IPS DF 4.7 (cell line): ENCODE results near the gene SYCP2L.
"Not testable (repeated sequence)": the region's sequence is repeated elsewhere in the genome, so short reads cannot be mapped to it uniquely, and the experiment has no call there.

Experiments
- DNase-seq: peaks from one replicate; pipeline ENCODE4 v3.0.0-alpha.2; 2013; ENCODE audit warnings: low spot score; ENCODE audit errors: extremely low read depth

The SYCP2L gene

DNA sequence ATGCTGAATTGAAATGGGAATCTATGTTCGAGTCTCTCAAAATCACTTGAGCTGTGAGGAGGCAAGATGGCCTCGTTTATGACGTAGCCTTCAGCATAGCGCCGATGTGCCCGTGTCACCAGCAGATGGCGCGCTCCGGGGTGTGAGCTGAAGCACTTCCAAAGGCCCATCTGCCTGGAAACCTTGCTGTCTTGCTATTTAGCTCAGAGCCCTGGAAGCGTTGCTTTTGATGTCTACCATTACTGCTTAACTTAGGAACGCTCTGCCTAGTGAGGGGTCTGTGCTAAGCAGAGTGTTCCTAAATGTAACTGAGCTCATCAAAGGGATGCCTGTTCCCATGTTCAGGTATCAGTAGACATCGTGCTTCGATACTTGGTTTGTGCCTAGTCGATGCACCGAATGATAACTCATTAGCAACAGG lies 67.7 kb downstream of the SYCP2L start:
- DNase-seq: peak; percentile 49

DNA sequence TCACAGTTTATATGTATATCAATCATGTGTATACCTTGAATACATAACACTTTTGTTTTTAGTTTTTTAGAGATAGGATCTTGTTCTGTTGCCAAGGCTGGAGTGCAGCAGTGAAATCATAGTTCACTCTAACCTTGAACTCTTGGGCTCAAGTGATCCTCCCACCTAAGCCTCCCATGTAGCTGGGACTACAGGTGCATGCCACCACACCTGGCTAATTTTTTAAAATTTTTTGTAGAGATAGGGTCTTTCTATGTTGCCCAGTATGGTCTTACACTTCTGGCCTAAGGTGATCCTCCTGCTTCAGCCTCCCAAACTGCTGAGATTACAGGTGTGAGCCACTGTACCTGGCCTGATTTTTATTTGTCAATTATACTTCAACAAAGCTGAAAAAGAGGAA lies 69.9 kb downstream of the SYCP2L start:
- DNase-seq: no peak

DNA sequence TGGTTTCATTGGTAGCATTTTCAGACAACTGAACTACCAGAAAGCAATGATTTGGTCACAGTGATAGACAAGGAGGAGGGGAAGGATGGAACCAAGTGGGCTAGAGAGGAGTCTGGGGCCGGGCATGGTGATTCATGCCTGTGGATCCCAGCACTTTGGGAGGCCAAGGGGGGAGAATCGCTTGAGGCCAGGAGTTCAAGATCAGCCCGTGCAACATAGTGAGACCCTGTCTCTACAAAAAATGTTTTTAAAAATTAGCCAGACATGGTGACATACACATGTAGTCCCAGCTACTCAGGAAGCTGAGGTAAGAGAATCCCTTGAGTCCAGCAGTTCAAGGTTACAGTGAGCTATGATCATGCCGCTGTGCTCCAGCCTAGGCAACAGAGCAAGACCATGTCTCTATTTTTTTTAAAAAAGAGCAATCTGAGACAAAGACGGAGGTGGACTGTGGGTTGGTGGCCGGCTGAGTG lies 70.6 kb downstream of the SYCP2L start:
- no peak for DNase-seq

DNA sequence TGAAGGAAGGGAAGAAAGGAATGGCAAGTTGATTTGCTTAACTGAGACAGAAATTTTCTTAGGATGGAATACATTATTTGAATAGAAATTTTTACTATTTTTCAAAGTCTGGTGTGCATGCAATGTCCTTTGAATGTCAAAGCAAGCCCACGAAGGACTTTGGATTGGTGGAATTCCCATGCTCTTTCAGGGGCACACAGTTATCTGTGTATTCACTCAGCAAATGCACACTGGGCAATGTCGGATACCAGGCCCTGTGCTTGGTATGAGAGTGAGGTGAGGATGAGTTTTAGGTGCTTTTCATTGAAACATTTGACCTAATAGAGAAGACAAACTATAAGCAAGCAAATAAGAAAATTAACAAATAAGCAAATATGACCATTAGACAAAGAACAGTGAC lies 73.3 kb downstream of the SYCP2L start:
- DNase-seq: no peak

DNA sequence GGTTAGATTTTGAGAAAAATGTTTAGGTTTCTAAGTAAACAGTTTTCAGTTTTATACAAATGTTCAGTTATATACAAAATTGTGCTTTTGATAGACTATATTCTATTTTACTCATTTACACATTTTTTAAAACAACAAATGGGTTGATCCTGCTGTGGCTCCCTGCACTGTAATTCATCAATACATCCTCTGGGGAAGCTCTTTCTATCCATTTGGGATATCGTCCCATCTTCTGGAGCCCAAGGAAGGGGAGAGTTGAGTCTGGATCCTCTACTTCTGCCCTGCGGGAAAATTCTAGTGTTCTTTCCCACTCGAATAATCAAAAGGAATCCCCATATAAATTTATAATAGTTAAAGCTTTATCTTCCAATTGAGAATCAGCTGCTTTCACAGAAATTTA lies 75.0 kb downstream of the SYCP2L start:
- no peak for DNase-seq

DNA sequence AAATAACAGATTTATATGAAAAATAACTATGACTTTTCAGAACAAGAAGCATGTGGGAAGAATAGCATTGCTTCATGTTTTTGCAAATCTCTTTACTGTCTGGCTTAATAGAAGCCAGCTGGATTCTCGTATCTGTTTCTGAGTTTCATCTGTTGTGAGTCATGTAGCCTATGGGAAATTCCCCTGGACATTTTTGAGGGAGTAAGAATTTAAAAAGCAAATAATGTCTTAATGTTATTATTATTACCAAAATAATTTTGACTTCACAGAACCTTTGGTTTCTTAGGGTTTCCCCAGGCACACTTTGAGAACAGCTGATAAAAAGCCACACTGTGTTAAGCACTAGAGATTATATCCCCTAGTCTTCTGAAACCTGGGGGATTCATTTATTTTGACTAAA lies 75.8 kb downstream of the SYCP2L start:
- DNase-seq: no peak

DNA sequence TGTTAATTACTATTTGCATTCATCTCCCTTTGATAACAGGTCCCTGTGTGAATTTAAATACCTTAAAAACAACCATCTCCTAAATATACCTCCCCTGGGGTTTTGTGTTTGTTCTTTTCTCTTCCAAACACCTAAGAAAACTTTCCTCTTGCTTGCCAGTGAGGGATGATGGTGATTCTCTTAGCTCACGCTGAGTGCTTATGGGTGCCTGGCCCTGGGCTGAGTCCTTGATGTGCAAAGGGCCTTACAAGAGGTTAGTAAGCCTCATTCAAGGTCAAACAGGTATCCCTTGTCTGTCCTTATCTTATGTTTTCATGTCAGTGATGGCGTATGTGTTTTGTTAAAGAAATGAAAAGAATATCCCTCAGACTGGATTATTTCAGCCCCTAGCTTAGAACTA lies 76.3 kb downstream of the SYCP2L start:
- no peak for DNase-seq

DNA sequence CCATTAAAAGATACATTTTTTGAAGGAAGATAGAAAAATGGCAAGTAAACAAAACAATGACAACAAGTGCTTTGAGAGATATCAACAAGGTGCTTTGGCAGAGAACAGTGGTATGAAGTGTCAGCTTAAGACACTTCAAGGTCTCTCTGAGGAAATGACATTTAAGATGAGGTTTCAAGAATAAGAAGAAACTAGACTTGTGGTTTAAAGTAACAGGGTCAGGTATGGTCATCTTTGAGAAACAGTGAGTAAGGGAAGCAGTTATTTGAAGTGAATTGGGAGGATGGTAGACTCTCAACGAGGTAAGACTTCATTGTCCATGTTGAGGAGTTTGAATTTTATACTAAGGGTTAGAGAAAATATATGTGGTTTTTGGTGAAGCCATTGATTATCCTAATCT lies 77.8 kb downstream of the SYCP2L start:
- no peak for DNase-seq

DNA sequence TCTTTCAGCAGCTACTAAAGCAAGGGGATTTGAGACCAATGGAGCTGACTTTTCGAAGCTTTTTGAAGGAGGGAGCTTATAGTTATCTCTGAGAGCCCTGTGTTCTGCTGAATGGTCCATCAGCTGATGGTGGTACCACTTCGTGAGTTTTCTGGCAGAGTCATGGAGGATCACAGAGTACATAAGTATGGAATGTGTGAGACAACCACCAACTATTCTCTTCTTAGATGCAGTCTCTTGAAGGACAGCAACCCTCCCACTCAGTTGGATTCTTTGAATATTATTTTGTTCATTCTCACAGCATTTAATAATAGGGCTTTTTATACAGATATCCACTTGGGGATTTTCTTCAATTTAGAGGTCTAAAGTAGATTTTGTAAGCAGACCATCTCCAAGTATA lies 81.9 kb downstream of the SYCP2L start:
- no peak for DNase-seq

DNA sequence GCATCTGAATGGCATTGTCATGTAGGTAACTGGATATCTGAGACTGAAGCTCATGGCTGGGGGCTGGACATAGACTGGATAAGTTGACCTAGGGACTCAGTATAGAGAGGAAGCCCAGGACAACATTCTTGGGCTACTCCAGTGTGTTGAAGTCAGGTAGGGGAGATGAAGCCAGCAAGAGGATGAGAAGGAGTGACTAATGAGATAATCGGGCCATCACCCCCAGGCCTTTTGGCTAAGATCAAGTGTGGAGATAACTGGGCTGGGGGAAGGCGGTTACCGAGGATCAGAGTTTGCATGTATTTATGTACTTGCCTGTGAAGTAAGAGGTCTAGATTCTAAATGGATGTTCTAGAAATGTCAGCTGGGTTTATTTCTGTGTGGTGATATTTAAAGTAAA lies 83.9 kb downstream of the SYCP2L start:
- no peak for DNase-seq

DNA sequence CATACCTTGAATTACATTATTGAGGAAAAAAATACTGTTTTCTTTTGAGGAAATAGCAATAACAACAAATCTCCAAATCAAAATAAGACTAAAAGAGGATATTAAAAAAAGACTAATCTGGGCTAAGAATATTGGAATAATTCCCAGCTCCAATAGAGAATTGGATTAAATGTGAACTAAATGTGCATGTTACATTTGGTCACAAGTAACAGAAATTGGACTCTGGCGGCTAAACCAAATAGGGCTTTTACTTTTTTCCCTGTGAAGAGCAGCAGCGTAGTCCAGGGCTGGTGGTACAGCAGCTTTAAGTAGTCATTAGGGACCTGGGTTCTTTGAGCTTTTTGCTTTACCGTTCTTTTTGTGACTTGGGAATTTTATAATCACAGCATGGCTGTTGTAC lies 85.3 kb downstream of the SYCP2L start:
- no peak for DNase-seq

DNA sequence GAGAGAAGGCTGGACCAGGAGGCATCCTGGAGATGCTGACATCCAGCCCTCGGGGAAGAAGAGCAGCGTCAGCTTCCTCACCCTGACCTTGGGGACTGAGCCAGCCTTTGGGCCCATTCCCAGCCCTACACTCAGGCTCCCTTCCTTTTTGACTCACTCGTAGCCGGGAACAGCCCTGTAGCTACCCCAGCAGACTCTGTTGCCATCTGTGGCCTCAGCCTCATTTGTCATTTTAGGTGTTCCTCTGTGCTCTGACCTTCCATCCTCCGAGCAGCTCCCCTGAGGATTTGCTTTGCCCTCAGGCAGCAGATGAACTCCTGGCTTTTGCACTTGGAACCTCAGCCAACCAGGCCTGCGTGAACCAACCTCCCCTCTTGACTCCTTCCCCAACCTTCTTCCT lies 89.7 kb downstream of the SYCP2L start:
- no peak for DNase-seq

DNA sequence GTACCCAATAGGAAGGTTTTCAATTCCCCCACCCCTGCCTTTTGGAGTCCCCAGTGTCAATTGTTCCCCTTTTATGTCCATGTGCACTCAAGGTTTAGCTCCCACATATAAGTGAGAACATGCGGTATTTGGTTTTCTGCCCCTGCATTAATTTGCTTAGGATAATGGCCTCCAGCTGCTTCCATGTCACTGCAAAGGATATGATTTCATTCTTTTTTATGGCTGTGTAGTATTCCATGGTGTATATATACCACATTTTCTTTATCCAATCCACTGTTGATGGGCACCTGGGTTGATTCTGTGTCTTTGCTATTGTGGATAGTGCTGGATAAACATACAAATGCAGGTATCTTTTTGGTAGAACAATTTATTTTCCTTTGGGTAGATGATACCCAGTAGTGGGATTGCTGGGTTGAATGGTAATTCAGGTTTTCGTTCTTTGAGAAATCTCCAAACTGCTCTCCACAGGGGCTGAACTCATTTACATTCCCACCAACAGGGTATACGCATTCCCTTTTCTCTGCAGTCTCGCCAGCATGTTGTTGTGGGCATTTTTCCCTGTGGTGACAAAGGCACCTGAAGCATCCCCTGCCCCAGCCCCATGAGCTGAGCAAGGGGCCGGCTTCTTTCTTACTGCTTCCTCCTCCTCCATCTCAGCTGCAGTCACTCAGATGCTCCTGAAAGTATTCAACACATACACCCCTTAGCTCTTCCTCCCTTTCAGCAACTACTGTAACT lies 90.5 kb downstream of the SYCP2L start:
- DNase-seq: no peak

DNA sequence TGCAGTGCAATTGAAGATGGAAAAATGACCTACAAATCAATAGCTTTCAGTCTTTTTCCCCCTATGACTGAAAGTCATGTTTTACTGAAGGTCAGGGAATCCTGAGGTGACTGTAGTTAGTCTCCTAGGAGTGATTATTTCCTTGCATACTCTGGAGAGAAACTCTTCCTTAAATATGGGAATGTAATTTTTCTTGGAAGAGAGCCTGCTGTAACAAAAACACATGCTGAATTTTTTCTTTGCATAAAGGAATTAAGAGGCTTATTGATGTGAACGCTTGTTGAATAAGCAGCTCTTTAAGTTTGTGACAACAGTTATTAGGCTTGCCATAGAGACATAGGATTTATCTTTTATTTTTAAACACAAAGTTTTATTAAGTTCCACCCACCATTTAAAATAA lies 92.8 kb downstream of the SYCP2L start:
- DNase-seq: no peak

DNA sequence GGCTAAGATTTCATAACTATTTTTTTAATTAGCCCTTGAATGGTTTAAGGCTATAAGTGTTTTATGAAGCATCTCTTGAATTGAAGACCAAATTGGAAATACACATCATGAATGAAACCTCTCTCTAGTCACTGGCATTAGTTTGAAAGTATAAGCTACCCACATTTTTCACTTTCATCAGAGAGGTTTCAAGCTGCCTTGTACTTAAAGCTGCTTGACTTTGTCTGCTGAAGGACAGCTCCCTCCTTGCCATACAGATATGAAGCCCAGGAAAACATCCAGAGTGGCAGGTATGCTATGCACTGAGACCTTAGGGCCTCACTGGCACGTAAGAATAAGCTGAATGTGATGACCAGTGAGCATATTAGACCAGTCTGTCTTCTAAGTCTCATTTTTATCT lies 94.6 kb downstream of the SYCP2L start:
- no peak for DNase-seq

DNA sequence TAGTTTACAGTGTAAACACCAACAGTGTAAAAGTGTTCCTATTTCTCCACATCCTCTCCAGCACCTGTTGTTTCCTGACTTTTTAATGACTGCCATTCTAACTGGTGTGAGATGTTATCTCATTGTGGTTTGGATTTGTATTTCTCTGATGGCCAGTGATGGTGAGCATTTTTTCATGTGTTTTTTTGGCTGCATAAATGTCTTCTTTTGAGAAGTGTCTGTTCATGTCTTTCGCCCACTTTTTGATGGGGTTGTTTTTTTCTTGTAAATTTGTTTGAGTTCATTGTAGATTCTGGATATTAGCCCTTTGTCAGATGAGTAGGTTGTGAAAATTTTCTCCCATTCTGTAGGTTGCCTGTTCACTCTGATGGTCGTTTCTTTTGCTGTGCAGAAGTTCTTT lies 98.1 kb downstream of the SYCP2L start:
- DNase-seq: not testable (repeated sequence)

DNA sequence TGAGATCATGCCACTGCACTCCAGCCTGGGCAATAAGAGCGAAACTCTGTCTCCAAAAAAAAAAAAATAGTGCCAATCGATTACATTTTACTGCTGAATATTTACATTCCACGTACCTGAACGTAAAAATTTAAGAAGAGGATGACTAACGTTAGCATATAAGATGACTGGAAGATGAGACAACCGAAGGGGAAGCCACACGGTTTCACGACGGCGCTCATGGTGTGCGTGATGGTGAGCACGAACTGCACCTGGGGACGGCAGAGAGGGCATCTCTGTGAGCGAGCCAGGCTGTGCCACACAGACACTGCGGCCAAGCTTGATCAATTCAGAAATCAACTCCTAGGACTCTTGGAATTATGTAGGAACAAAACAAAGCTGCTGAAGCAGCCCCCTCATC lies 102.7 kb downstream of the SYCP2L start:
- no peak for DNase-seq

DNA sequence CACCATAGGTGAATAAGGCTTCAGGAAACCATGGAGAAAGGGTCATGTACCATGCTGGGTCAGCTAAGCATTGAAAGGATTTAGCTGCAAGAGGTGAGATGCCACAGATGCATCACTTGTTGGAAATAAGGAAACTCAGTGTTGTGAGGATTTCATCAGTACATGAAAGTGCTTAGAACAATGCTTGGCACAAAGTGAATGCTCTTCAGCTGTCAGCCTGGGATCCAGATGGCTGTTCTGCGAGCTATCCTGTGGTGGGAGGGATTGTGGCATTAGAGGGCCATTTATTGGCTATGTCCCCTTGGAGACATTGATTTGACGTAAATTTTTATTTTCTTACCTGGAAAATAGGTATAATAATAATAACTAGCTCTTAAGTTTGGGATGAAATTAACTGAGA lies 104.3 kb downstream of the SYCP2L start:
- DNase-seq: no peak

DNA sequence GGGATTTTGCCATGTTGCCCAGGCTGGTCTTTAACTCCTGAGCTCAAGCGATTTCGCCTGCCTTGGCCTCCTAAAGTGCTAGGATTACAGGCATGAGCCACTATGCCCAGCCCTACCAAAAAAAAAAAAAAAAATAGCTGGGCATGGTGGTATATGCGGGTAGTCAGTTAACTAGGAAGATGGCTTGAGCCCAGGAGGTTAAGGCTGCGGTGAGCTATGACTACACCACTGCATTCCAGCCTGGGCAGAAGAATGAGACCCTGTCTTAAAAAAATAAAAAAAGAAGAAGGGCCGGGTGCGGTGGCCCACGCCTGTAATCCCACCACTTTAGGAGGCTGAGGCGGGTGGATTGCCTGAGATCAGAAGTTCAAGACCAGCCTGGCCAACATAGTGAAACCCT lies 107.0 kb downstream of the SYCP2L start:
- no peak for DNase-seq

DNA sequence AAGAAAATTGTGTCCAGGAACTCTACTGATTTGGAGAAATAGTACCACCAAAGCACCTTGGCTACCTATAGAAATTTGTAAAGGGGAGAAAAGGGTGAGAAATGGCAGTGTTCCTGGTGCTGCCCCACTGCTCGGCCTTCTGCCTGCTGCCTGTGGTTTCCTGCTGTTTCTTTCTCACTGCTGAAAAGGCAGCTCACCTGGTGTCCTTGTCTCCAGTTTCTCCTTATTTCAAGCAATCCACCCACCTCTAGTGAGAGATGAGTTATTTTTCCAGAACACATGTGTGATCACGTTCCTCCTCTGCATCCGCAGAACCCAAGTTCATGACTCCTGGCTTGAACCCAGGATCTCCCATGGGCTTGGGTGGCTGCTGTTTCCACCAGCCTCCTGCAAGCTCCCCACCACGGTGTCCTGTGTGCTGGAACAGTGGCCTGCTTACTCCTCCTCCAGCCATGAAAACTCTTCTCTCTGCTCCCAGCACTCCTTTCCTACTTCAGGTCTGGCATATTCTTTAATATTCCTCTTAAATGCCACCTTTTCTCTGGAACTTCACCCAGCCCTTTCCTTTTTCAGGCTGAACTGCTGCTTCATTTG lies 108.4 kb downstream of the SYCP2L start:
- no peak for DNase-seq

DNA sequence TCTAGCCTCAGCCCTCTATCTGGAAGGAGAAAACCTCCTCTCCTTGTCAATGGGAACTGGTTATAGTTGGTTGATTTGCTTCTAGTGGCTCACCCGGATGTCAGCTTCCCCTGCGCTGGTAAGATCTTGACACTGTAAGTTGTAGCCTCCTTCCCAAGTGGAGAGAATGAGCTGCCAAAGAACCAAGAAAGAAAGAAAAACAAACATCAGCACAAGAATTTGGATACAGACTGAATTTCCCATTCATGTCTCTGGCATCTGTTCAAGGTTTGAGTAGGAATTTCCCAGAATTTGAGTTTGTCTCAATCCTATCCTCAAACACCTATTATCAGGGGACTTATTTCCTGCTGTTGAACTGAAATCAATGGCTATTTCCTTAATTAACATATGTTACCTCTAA lies 113.1 kb downstream of the SYCP2L start:
- DNase-seq: no peak

DNA sequence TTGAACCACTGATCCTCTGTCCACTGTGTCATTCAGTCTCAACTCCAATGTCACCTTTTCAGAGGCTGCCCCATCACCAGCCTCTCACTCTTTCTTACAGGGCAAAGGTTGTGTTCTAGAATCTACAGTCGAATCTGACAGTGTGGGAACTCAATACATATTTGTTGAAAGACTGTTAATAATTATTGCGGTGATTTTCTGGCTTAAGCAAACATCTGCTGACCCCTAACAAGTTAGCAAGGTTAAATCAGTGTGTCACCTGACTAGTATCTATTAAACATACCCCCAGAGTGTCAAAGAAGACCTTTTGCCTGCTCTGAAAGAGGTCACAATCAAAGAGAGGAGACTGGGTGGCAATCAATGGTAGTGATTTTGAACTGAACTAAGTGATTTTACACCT lies 115.3 kb downstream of the SYCP2L start:
- no peak for DNase-seq

DNA sequence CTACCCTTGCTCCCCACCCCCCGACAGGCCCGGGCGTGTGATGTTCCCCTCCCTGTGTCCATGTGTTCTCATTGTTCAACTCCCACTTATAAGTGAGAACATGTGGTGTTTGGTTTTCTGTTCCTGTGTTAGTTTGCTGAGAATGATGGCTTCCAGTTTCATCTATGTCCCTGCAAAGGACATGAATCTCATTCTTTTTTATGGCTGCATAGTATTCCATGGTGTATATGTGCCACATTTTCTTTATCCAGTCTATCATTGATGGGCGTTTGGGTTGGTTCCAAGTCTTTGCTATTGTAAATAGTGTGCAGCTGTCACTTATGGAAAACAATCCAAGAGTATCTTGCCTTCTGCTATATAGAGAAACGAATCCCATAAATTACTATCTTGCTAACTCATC lies 116.4 kb downstream of the SYCP2L start:
- not testable (repeated sequence) for DNase-seq
